GM18508 (cell line): ENCODE measurements around the gene DGCR8.

ENCODE experiments used
- ATAC-seq: cut with Tn5 transposase; IDR thresholded peaks from one replicate; pipeline ENCODE4 v1.9.1; 2021; ENCODE audit warnings: moderate number of reproducible peaks; ENCODE audit not compliant: insufficient read depth, unreplicated experiment

Gene DGCR8

DNA sequence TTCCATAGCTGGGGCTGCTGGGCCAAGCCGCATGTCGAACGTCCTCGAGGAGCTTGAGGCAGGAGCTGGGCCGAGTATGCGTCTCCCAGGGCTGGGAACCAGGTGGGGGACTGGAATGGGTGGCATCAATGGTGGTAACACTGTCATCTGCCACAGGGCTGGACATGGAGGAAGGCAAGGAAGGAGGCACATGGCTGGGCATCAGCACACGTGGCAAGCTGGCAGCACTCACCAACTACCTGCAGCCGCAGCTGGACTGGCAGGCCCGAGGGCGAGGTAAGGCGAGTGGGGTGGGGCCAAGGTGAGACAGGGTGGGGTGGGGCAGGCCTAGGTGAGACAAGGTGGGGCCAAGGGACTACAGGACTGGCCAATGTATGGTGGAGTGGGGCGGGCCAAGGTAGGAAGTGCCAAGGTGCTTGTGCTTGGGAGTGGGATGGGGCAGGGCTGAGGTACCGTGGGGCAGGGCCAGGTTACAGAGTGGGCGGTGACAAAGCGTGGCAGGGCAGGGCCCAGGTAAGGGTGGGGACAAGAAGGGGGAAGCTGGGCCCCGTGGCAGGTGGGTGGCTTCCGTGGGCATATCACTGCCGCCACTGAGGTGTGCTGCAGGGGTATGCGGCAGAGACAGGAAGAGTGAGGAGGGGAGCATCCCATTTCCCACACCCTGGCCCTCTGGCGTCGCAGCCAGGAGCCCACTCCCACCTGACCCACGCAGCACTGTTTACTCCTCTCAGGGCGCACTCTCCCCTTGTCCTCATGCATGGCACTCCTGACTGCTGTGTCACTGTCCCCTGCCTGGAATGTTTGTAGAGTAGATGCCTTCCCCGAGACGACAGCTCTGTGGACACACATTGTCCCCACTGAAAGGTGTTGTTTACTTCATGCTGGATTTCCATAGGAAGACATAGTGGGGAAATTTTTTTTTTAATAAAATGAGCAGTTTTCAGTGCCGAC lies 27.5 kb upstream of the DGCR8 start:
- ATAC-seq: no peak

DNA sequence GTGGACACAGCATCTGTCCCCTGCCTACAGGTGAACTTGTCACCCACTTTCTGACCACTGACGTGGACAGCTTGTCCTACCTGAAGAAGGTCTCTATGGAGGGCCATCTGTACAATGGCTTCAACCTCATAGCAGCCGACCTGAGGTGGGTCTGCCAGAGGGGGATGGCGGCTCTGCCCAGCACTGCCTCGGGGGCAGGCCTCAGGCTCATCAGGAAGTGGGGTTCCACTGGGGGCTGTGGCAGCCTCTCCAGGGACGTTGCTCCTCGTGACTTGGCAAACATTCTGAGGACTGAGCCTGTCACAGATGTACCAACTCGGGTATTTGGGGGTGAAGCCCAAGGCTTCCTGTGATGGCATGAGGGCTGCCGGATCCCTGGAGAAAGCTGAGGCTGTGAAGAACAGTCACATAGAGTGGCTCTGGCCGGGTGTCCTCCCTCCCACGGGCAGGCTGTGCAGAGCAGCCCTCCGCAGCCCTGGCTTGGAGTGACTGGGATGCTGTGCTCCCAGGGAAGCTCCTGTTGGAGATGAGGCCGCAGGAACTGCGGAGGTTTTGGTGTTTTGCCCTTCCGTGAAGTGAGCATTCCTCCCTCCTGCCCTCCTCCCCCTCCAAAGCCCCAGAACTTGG lies 26.5 kb upstream of the DGCR8 start:
- ATAC-seq: no peak

DNA sequence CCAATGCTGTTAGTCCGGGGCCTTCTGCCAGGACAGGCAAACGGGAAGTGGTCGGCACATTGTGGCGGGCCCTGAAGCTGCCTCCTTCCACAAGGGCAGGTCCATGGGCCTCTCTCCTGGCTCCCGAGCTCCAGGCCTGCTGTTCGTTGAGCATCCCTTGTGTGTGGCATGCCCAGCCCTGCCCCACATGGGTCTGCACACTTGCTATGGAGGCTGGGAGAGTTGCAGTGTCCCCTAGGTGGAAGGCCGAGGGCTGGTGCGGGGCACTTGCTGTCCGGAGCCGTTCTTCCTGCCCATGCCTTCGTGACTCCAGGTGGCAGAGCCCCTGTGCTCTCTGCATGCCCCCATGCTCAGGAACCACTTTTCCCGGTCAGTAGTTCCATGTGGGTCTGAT lies 26.0 kb upstream of the DGCR8 start:
- no peak for ATAC-seq

DNA sequence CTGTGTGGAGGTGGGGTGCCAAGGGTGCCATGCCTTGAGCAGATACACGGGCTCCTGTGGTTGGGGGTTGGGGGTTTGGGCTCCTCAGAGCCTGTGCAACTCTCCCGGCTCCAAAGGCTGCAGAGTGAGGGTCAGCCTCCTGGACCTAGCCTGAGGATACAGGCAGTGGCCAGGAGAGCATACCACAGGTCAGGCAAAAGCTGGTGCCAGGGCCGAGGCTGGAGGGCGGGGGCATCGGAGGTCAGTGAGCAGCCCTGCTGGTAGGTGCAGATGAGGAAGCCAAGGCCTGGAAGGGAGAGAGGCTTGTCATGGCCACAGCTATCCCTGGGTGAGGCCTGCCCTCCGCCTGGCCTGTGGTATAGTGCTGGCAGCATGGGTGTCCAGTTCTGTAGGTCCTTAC lies 25.6 kb upstream of the DGCR8 start:
- ATAC-seq: no peak

DNA sequence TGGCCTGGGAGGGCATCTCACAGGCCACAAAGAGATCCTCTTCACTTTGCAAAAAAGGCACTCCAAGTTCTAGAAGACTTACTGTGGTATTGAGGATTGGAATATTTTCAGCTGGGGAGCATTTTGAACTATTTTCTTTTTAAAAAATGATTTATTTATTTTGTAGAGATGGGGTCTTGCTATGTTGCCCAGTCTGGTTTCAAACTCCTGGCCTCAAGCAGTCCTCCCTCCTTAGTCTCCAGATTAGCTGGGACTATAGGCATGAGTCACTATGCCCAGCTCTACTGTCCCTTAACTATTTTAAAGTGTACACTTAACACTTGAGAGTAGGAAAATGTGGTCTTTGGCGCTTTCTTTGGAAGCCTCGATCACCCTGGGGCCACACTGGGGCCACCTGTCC lies 24.9 kb upstream of the DGCR8 start:
- no peak for ATAC-seq

DNA sequence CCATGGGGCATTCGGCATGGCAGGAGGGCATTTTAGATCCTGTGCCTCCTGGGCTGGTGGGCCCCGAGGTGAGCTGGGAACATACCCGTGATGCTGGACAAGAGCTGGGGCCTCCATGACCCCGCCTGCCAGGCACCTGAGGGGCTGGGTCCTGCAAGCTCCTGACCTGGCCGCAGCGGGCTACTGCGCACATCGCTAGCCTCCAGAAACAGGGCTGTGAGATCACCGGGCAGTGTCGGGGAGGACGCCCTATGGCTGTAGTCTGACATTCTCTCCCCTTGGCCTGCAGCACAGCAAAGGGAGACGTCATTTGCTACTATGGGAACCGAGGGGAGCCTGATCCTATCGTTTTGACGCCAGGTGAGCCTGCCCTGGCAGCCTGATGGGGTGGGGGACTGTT lies 24.4 kb upstream of the DGCR8 start:
- ATAC-seq: no peak

DNA sequence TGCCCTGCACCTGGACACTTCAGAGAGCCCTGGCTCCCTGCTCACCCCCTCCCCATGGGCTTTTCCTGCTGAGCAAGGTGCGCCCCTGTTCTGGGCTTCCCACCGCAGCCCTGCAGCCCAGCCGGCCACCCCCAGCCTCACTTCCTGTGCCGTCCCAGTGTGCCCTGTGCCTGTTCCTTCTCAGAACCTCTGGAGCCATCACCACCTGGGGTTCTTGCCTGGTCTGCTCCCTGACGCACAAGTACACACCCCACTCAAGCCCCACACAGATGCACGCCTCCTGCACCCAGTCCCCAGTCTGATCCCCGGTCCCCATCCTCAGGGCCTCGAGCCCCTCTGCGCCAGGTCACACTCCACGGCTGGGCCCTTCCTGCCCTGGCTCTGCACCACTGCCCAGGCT lies 23.9 kb upstream of the DGCR8 start:
- ATAC-seq: no peak

DNA sequence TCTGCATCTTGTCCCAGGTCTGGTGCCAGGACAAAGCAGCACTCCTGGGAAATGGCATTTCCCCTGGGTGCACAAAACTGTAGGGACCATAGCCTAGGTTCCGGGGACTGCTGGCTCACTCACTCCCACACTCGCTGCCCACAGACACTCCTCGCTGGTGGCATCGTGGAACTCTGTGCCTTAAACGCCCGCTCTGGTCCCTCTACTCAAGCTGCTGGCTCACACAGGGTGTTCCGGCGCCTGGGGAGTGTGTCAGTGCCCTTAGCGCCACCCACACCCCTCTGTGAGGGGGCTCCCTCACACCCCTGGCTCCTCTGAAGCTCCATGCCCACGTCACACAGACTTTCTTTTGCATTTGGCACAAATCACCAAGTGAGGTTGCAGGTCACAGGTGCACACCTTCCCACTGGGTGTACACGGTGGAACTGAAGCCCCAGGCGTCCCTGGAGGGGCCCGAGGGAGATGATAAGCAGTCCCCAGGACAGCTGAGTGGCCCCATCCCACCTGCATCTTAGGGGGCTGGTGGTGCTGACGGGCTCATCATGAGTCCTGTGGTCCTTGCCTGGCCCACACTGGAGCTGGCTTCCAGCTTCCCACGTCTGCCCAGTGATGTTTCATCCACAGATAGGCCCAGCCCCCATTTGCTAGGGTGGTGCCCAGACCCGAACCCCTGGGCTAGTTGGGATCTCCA lies 23.2 kb upstream of the DGCR8 start:
- ATAC-seq: no peak

DNA sequence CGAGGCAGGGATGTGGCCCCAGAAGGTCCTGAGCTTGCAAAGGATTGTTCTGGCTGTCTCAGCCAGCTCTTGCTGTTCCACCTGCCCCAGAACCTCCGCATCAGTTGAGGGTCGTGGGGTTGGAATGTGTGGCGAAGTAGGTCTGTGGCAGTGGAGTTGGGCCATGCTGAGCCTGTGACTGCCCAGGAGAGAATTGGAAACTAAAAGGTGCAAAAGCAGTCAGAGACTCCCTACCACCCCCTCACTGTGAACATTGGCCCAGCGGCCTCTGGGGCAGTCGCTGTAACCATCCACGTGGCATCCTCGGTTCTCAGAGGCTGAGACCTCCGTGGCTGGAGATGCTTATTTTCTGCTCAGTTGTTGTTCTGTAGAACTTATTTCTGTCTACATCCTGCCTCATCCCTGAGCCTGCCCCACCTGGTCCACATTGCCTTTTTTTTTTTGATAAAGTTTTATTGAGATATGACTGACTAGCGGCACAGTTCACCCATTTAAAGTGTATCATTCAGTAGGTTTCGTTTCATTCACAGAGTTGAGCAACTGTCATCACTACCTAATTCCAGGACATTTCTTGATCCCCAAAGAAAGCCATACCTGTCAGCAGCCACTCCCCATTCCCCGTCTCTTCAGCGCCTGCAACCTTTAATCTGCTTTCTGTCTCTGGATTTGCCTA lies 22.3 kb upstream of the DGCR8 start:
- no peak for ATAC-seq

DNA sequence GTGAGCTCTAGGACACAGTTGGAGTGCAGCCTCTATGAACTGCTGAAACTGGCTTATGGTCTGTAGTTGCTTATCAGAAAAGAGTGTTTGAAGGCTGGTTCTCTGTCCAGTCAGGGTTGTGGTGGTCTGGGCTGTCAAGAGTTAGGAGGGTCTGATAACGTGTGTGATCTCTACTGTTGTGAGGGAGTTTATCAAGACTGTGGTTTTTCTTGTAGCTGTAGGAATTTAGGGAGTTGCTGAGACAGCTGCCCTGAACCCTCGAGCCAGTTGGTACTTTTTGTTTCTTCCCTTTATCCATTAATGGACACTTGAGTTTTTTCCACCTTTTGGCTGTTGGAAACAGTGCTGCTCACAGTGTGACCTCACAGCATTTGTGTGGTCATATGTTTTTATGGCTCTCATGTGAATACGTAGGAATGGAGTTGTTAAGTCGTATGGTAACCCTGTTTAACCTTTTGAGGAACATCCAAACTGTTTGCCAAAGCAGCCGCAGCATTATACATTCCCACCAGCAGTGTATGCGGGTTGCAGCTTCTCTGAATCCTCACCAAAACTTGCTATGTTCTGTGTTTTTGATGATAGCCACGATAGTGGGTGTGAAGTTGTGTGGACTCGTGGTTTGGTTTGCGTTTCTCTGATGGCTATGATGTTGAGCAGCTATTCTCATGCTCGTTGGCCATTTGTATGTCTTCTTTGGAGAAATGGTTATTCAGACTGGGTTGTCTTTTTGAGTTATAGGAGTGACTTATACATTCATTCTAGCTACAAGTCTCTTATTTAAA lies 20.9 kb upstream of the DGCR8 start:
- no peak for ATAC-seq

DNA sequence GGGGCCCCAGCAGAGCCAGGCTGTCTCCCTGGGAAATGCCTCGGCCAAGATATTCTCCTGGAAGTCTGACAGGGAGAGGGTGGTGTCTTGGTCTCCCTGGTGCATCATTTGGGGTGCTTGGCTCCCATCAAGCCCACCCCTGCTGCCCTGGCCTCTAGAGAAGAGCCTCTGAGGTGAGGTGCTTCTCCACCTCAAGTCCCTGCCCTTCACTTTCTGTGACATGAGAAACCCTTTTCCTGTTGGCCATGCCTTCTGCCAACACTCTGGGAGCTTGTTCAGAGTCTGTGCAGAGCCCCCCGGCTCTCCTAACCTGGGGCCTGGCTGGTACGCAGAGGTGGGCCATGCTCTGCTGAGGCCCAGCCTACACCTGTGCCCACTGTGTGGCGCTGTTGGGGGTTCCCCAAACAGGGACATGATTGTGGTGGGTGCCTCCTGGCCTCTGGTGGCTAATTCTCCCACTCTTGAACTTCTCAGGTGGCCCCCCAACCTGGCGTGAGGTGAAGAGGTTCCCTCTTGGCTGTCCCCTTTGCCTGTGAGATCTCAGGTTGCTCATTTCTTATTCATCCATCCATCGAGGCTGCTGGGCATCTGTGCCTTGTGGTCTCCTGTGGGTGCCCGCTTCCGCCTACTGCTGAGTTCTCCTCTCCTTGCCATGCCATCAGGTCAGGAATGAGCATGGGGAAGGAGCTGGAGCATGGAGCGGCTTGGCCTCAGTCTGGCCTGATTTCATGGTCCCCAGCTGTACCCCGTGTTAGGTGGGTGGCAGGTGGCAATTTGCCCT lies 19.2 kb upstream of the DGCR8 start:
- ATAC-seq: no peak

DNA sequence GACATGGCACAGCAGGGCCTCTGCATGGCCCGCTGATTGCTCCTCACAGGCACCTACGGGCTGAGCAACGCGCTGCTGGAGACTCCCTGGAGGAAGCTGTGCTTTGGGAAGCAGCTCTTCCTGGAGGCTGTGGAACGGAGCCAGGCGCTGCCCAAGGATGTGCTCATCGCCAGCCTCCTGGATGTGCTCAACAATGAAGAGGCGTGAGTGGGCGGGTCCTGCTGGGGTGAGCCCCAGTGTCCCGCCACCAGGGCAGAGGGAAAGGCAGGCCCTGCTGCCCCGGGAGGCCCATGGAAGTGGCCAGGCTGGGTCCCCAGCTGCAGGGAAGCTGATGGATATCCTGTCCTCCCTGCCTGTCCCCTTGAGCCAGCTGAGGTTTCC lies 18.6 kb upstream of the DGCR8 start:
- no peak for ATAC-seq

DNA sequence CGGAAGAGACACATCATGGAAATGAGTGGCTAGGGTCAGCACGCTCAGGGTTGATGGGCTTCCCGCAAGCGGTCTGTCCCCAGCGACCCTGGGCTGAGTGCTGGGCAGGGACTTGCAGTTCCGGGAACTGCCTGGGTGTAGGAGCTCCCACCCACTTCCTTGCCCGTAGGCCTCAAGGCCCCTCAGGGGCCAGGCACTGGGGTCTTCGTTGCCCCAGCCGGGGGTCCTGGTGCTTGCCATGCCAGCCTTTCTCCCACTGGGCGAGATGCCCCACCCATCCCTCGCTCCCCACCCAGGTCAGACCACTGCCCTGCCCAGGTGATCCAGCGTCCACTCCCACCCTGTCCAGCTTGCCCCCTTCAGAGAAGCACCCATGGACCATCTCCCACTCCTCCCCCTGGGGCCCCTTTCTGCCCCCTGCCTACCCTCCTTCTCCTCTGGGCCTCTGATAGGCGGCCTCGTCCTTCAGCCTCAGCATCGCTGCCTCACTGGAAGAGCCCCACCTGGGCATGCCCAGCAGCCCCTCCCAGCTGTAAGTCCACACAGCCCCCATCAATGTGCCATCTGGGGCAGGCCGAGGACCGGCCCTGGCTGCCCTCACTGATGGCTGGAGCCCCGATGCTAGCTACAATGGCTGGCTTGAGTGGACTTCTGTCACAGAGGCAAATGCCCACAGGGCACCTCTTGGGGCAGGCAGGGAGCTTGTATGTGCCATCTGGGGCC lies 17.8 kb upstream of the DGCR8 start:
- ATAC-seq: no peak

DNA sequence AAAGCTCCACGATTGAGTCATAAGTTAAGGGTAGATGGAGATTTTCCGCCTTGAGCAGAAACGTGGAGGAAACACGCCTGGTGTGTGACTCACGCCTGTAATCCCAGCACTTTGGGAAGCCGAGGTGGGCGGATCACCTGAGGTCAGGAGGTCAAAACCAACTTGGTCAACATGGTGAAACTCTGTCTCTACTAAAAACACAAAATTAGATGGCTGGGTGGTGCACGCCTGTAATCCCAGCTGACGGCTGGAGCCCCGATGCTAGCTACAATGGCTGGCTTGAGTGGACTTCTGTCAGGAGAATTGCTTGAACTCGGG lies 17.3 kb upstream of the DGCR8 start:
- no peak for ATAC-seq

DNA sequence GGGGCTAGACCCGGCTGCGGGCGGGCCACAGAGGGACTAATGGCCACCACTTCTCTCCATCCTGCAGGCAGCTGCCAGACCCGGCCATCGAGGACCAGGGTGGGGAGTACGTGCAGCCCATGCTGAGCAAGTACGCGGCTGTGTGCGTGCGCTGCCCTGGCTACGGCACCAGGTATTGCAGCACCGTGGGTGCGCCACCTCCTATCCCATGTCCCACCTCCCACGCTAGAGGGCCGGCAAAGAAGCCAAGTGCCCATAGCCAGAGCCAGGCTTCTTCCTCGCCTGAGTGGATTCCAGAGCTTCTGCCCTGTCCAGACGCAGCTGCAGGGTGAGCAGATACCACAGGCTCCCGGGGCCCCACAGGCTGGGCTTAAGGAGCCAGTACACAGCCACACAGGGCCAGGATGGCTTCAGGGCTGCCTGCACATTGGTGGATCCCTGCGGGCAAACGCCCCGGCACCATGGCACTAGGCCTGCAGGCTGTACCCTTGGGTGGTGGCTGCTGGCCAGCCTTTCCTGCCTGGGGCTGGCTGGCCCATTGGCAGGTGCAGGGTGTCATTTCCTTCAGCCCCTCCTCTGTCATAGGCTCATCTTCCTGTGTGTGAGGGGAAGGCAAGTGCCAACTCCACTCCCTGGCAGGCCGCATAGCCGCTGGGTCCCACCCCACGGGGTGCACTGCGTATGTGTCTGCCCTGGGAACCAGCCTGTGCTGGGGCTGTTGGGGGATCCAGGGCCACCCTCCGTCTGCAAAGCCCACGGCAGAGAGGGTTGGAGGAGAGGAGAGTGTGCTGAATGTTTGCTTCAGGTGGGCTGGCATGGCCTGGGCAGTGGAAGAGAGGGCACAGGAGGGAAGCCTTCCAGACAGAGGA lies 16.5 kb upstream of the DGCR8 start:
- ATAC-seq: no peak

DNA sequence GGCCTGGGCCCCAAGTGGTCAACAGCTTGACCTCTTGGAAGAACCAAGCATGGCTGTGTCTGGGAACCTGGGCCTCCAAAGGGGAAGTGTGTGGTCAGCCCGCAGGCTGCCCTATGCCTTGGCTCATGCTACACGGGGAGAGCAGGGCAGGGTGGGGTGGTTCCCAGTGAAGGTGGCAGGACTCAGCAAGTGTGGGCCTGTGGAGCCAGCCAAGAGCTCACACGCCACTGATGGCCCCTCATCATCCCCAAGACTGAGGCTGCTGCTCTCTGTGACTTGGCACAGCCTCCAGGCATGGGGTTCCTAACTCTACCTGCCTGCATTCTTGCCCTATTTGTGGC lies 15.9 kb upstream of the DGCR8 start:
- no peak for ATAC-seq

DNA sequence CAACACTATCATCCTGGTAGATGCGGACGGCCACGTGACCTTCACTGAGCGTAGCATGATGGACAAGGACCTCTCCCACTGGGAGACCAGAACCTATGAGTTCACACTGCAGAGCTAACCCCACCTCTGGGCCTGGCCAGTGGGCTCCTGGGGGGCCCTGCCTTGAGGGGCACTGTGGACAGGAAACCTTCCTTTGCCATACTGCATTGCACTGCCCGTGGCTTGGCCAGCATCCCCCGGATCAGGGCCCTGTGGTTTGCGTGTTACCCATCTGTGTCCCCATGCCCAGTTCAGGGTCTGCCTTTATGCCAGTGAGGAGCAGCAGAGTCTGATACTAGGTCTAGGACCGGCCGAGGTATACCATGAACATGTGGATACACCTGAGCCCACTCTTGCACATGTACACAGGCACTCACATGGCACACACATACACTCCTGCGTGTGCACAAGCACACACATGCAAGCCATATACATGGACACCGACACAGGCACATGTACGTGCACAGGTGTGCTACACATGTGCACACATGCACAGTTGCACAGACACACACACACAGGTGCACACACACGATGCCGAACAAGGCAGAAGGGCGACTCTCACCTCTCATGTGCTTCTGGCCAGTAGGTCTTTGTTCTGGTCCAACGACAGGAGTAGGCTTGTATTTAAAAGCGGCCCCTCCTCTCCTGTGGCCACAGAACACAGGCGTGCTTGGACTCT lies 15.3 kb upstream of the DGCR8 start:
- no peak for ATAC-seq
